GM18517 (cell line): ENCODE data around the gene TUSC2.

Experiments
- ATAC-seq: cut with Tn5 transposase; IDR thresholded peaks from one replicate; pipeline ENCODE4 v1.9.1; 2021; ENCODE audit warnings: mild to moderate bottlenecking, moderate library complexity; ENCODE audit not compliant: unreplicated experiment

The TUSC2 gene

GRCh38 chr3:50354850-50355249, 26.8 kb upstream of the TUSC2 start:
- ATAC-seq: no peak

- ATAC-seq: no peak
These were observed 26.3 kb upstream of the TUSC2 start for GRCh38 chr3:50354186-50354764.

- no peak for ATAC-seq
These were observed 25.4 kb upstream of the TUSC2 start for GRCh38 chr3:50353245-50354004.

- no peak for ATAC-seq
These were observed 24.8 kb upstream of the TUSC2 start for GRCh38 chr3:50352781-50353180.

GRCh38 chr3:50351323-50351697, 23.3 kb upstream of the TUSC2 start:
- no peak for ATAC-seq

- ATAC-seq: peak; percentile 74
These were observed 22.7 kb upstream of the TUSC2 start, which contains the start of the genes CYB561D2 and NPRL2 for GRCh38 chr3:50350527-50351322. Gene CYB561D2 (plus strand): TSS chr3:50350862. CDS start chr3:50351434, 572 bp downstream. Gene NPRL2 (minus strand): TSS chr3:50350775. CDS start chr3:50350652, 123 bp downstream.

- no peak for ATAC-seq
These were observed 22.1 kb upstream of the TUSC2 start for GRCh38 chr3:50350213-50350526.

GRCh38 chr3:50347187-50347813, 19.3 kb upstream of the TUSC2 start:
- no peak for ATAC-seq

GRCh38 chr3:50345586-50346234, 17.7 kb upstream of the TUSC2 start, which contains the start of gene ZMYND10:
Gene ZMYND10 (minus strand): TSS chr3:50345732. CDS start chr3:50345579, 153 bp downstream.
- ATAC-seq: no peak

- ATAC-seq: no peak
These were observed 17.0 kb upstream of the TUSC2 start for GRCh38 chr3:50345008-50345407.

GRCh38 chr3:50342813-50343633, 15.0 kb upstream of the TUSC2 start:
- no peak for ATAC-seq

- no peak for ATAC-seq
These were observed 14.1 kb upstream of the TUSC2 start for GRCh38 chr3:50341996-50342650.

- ATAC-seq: no peak
These were observed 13.5 kb upstream of the TUSC2 start for GRCh38 chr3:50341537-50341936.

- ATAC-seq: no peak
These were observed 12.7 kb upstream of the TUSC2 start, which contains the start of gene RASSF1 for GRCh38 chr3:50340448-50341329. Gene RASSF1 (minus strand): TSS chr3:50340836. CDS start chr3:50340805, 31 bp downstream.

- no peak for ATAC-seq
These were observed 12.1 kb upstream of the TUSC2 start for GRCh38 chr3:50340147-50340447.

GRCh38 chr3:50339485-50340146, 11.6 kb upstream of the TUSC2 start:
- ATAC-seq: no peak

- no peak for ATAC-seq
These were observed 10.9 kb upstream of the TUSC2 start for GRCh38 chr3:50338965-50339364.
